ENCODE data around the gene TRMT2B.

TRMT2B gene

DNA sequence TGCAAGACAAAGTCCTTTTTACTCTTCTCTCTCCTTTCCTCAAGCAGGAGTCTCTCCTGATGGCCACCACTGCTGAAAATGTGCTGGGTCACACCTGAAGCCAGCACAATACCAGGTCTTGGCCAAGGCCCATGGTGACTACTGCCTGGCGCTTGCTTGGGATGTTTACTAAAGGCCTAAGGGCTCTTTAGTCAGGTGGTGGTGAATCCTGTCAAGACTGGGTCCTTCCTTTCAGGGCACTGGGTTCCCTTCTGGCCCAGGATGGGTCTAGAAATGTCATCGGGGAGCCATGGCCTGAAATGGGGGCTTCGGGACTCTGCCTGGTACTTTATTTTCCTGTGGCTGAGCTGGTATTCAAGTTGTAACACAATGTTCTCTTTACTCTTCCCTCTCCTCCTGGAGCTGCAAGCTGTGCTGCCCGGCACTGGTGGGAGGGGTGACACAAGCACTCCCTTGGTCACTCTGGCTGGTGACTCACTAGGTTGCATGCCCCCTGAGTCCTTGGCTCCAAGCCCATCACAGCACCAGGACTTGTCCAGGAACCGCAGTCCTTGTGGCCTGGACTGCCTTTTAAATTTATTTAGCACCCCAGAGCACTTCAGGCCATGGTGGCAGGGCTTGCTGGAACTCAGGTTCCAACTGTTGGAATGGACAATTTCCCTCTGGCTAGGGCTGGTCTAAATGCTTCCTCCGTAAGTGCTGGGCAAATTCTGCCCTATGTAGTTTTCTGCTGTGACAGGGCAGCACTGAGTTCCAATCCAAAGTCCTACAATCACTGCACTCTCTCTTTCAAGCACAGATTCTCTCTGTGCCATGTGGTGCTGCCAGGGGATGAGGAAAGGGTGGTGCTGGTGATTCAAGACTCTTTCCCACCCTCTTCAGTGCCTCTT, 71.1 kb downstream of the TRMT2B start:
- Mint-ChIP-seq H3K4me3 (no peak overlapping the region), H3K9me3 (no peaks in the 10 kb centered on the region), H3K27me3 (no peaks in the 10 kb centered on the region), H3K36me3 (ENCODE audit: low read depth) (no peaks in the 10 kb centered on the region), H3K4me1 (ENCODE audit: low read depth) (no peaks in the 10 kb centered on the region), H3K27ac (no peak overlapping the region)
- intact Hi-C loops (cut with micrococcal nuclease), result no loop called here

- intact Hi-C loops (cut with micrococcal nuclease), result no loop called here
- H3K27me3 Mint-ChIP-seq, result no peaks in the 10 kb centered on the region
Observed at GRCh38 chrX:100979881-100980607, 71.9 kb downstream of the TRMT2B start.

DNA sequence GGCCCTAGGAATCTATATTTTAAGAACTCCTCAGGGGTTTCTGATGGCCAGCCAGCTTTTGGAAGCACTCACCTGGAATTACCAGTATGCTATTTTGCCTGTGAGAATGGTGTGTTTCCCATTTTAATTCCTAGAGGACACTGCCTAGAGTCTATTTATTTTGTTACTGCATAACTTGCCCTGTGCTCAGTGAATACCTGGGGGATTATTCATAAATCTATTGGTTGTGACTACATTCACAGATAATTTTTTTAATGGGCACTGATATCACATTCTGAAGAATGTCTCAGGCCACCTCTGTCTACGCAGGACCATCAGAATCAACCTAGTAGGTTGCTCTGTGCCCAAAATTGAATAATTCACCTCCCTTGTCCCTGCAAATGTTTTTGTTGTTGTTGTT, 75.7 kb downstream of the TRMT2B start:
- no peak overlapping the region for H3K27ac Mint-ChIP-seq
- no peaks in the 10 kb centered on the region for H3K9me3 Mint-ChIP-seq
- H3K27me3 Mint-ChIP-seq, result no peaks in the 10 kb centered on the region
- no peaks in the 10 kb centered on the region for H3K4me1 Mint-ChIP-seq (ENCODE audit: low read depth)
- intact Hi-C loops (cut with micrococcal nuclease), result no loop called here
- H3K36me3 Mint-ChIP-seq (ENCODE audit: low read depth), result no peaks in the 10 kb centered on the region
- H3K4me3 Mint-ChIP-seq, result no peak overlapping the region

More at GRCh38 chrX:100979881-100980607, 71.9 kb downstream of the TRMT2B start:
- Mint-ChIP-seq H3K4me3 (no peak overlapping the region), H3K36me3 (ENCODE audit: low read depth) (no peaks in the 10 kb centered on the region), H3K4me1 (ENCODE audit: low read depth) (no peaks in the 10 kb centered on the region), H3K9me3 (no peaks in the 10 kb centered on the region), H3K27ac (no peak overlapping the region)

GRCh38 chrX:100975212-100975611, 76.7 kb downstream of the TRMT2B start:
- Mint-ChIP-seq H3K27me3 (no peaks in the 10 kb centered on the region), H3K4me1 (ENCODE audit: low read depth) (no peaks in the 10 kb centered on the region), H3K27ac (no peak overlapping the region), H3K36me3 (ENCODE audit: low read depth) (no peaks in the 10 kb centered on the region), H3K9me3 (no peaks in the 10 kb centered on the region), H3K4me3 (no peak overlapping the region)
- intact Hi-C loops (cut with micrococcal nuclease), result no loop called here

GRCh38 chrX:100973411-100973810, 78.5 kb downstream of the TRMT2B start:
- Mint-ChIP-seq H3K4me1 (ENCODE audit: low read depth) (no peaks in the 10 kb centered on the region), H3K4me3 (no peak overlapping the region), H3K9me3 (no peaks in the 10 kb centered on the region), H3K27me3 (no peaks in the 10 kb centered on the region), H3K36me3 (ENCODE audit: low read depth) (no peaks in the 10 kb centered on the region), H3K27ac (no peak overlapping the region)
- intact Hi-C loops (cut with micrococcal nuclease), result no loop called here

GRCh38 chrX:100969936-100970335, 82.0 kb downstream of the TRMT2B start:
- Mint-ChIP-seq H3K4me1 (ENCODE audit: low read depth) (no peaks in the 10 kb centered on the region), H3K27me3 (no peaks in the 10 kb centered on the region), H3K4me3 (no peak overlapping the region), H3K36me3 (ENCODE audit: low read depth) (no peaks in the 10 kb centered on the region), H3K9me3 (no peaks in the 10 kb centered on the region), H3K27ac (no peak overlapping the region)
- intact Hi-C loops (cut with micrococcal nuclease), result no loop called here

DNA sequence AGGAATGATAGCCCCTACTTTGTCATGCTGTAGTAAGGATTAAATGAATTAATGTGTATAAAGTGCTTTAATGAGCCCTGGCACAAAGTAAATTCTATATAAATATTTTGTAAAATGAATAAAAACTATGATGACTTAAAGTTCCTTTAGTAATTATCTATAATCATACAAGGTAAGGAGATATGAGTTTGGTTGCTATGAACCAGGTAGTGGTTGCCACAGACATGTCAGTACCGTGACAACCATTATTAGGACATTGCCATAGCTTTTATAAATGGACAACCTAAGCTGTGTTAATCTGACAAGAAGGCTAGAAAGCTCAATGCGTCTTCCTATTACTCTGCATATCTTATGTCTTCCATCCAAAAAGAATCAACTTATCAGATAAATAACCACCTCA, 82.5 kb downstream of the TRMT2B start, which contains the start of gene ARL13A:
Gene ARL13A, plus strand, starts transcription at position 301 of the 400 bp plus-strand sequence. CDS start 3,982 bp downstream, outside the sequence.
- H3K4me3 Mint-ChIP-seq, result no peak within 1 kb of the TSS

GRCh38 chrX:100964362-100964761, 87.5 kb downstream of the TRMT2B start:
- intact Hi-C loops (cut with micrococcal nuclease), result no loop called here
- Mint-ChIP-seq H3K27ac (no peak overlapping the region), H3K36me3 (ENCODE audit: low read depth) (no peaks in the 10 kb centered on the region), H3K27me3 (no peaks in the 10 kb centered on the region), H3K9me3 (no peaks in the 10 kb centered on the region), H3K4me1 (ENCODE audit: low read depth) (no peaks in the 10 kb centered on the region), H3K4me3 (no peak overlapping the region)

More for the DNA sequence above, 82.5 kb downstream of the TRMT2B start, which contains the start of gene ARL13A:
- intact Hi-C loops (cut with micrococcal nuclease), result no loop called here
- Mint-ChIP-seq H3K27ac (no peak within 1 kb of the TSS), H3K4me1 (ENCODE audit: low read depth) (no peaks in the 10 kb centered on the region), H3K27me3 (no peaks in the 10 kb centered on the region), H3K9me3 (no peaks in the 10 kb centered on the region), H3K36me3 (ENCODE audit: low read depth) (no peaks in the 10 kb centered on the region)

DNA sequence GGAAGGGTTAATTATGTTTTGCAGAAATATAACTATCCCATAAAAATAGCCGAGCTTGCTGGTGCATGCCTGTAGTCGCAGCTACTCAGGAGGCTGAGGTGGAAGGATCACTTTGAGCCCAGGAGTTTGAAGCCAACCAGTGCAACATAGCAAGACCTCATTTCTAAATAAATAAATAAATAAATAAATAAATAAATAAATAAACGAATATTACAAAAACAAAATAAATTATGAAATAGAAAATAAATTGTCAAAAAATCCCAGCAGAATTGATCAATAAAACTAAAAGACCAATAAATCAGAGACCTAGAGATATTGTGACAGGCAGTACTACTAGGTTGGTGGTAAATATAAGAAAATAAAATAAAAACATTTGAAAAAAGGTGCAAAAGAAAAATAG, 89.1 kb downstream of the TRMT2B start:
- Mint-ChIP-seq H3K27ac (no peak overlapping the region), H3K4me1 (ENCODE audit: low read depth) (no peaks in the 10 kb centered on the region), H3K36me3 (ENCODE audit: low read depth) (no peaks in the 10 kb centered on the region), H3K9me3 (no peaks in the 10 kb centered on the region), H3K27me3 (no peaks in the 10 kb centered on the region), H3K4me3 (no peak overlapping the region)
- intact Hi-C loops (cut with micrococcal nuclease), result no loop called here
